ENCODE results near the gene AGO3. TPM values are rescaled to one million over a fixed set of nuclear protein-coding genes. Genes with fewer than 3 reads are reported as not detected.

Gene AGO3
- total and polyA plus RNA-seq, 2 of the 13 experiments (the other 11 are each of a cell fraction or from before 2014, with no cell fraction given) = 21.2 to 27.1 TPM

- TF ChIP-seq, protein P1, sequence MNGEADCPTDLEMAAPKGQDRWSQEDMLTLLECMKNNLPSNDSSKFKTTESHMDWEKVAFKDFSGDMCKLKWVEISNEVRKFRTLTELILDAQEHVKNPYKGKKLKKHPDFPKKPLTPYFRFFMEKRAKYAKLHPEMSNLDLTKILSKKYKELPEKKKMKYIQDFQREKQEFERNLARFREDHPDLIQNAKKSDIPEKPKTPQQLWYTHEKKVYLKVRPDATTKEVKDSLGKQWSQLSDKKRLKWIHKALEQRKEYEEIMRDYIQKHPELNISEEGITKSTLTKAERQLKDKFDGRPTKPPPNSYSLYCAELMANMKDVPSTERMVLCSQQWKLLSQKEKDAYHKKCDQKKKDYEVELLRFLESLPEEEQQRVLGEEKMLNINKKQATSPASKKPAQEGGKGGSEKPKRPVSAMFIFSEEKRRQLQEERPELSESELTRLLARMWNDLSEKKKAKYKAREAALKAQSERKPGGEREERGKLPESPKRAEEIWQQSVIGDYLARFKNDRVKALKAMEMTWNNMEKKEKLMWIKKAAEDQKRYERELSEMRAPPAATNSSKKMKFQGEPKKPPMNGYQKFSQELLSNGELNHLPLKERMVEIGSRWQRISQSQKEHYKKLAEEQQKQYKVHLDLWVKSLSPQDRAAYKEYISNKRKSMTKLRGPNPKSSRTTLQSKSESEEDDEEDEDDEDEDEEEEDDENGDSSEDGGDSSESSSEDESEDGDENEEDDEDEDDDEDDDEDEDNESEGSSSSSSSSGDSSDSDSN (CRISPR knock-in tag; IDR thresholded peaks at IDR 0.05) = peak; percentile 98
- TF ChIP-seq ZNF691 (CRISPR knock-in tag; IDR thresholded peaks at IDR 0.05; ENCODE audit: borderline replicate concordance, low read depth) (0 out of 2 replicates have a peak, but pooled peaks have one; percentile 47), ZNF609 (CRISPR knock-in tag; IDR thresholded peaks at IDR 0.05; ENCODE audit: borderline replicate concordance) (peak; percentile 43; the same call in 1 of the 2 replicates), ATF3 (CRISPR knock-in tag; IDR thresholded peaks at IDR 0.05) (peak; percentile 47; the same call in 1 of the 2 replicates), ZNF598 (CRISPR knock-in tag; IDR thresholded peaks at IDR 0.05; ENCODE audit: borderline replicate concordance) (no peak; the same call in 1 of the 2 replicates), PPARG (CRISPR knock-in tag; conservative IDR thresholded peaks at IDR 0.05) (no peak), ZFY (CRISPR knock-in tag; IDR thresholded peaks at IDR 0.05) (peak; percentile 94), ZNF235 (CRISPR knock-in tag; IDR thresholded peaks at IDR 0.05; ENCODE audit: borderline replicate concordance) (peak; percentile 64; the same call in 1 of the 2 replicates), AGO1 (IDR thresholded peaks at IDR 0.05; ENCODE audit: low read depth, low read length, poor library complexity, severe bottlenecking) (peak; percentile 60)
- TF ChIP-seq, protein P2, sequence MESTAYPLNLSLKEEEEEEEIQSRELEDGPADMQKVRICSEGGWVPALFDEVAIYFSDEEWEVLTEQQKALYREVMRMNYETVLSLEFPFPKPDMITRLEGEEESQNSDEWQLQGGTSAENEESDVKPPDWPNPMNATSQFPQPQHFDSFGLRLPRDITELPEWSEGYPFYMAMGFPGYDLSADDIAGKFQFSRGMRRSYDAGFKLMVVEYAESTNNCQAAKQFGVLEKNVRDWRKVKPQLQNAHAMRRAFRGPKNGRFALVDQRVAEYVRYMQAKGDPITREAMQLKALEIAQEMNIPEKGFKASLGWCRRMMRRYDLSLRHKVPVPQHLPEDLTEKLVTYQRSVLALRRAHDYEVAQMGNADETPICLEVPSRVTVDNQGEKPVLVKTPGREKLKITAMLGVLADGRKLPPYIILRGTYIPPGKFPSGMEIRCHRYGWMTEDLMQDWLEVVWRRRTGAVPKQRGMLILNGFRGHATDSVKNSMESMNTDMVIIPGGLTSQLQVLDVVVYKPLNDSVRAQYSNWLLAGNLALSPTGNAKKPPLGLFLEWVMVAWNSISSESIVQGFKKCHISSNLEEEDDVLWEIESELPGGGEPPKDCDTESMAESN (CRISPR knock-in tag; conservative IDR thresholded peaks at IDR 0.05) = peak; percentile 70
- TF ChIP-seq, protein P3, sequence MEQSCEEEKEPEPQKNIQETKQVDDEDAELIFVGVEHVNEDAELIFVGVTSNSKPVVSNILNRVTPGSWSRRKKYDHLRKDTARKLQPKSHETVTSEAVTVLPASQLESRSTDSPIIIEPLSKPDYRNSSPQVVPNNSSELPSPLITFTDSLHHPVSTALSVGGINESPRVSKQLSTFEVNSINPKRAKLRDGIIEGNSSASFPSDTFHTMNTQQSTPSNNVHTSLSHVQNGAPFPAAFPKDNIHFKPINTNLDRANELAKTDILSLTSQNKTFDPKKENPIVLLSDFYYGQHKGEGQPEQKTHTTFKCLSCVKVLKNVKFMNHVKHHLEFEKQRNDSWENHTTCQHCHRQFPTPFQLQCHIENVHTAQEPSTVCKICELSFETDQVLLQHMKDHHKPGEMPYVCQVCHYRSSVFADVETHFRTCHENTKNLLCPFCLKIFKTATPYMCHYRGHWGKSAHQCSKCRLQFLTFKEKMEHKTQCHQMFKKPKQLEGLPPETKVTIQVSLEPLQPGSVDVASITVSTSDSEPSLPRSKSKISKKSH (CRISPR knock-in tag; IDR thresholded peaks at IDR 0.05; ENCODE audit: borderline replicate concordance) = peak; percentile 93
- TF ChIP-seq, protein P4, sequence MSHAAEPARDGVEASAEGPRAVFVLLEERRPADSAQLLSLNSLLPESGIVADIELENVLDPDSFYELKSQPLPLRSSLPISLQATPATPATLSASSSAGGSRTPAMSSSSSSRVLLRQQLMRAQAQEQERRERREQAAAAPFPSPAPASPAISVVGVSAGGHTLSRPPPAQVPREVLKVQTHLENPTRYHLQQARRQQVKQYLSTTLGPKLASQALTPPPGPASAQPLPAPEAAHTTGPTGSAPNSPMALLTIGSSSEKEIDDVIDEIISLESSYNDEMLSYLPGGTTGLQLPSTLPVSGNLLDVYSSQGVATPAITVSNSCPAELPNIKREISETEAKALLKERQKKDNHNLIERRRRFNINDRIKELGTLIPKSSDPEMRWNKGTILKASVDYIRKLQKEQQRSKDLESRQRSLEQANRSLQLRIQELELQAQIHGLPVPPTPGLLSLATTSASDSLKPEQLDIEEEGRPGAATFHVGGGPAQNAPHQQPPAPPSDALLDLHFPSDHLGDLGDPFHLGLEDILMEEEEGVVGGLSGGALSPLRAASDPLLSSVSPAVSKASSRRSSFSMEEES (CRISPR knock-in tag; IDR thresholded peaks at IDR 0.05) = no peak
Observed at GRCh38 chr1:35930593-35931445, at the start of gene AGO3 (continued).
